SK-N-MC (cell line): ENCODE data around the gene PYDC1.
"Not testable (repeated sequence)": the region's sequence is repeated elsewhere in the genome, so short reads cannot be mapped to it uniquely, and the experiment has no call there.

Source experiments
- EZH2 ChIP-seq: fragments of 200-600 bp; sonication (generic); IDR thresholded peaks from one replicate; pipeline ENCODE4 v1.6.1; 2017; ENCODE audit warnings: antibody characterized with exemption
- FOXP2 ChIP-seq: optimal IDR thresholded peaks from 2 replicates; pipeline ENCODE3; 2011; ENCODE audit warnings: mild to moderate bottlenecking, moderate library complexity; ENCODE audit not compliant: insufficient read depth; ENCODE audit errors: extremely low read length, control extremely low read depth
- POLR2AphosphoS5 ChIP-seq: IDR thresholded peaks from 2 replicates; pipeline ENCODE4 v1.6.1; 2012; ENCODE audit warnings: mild to moderate bottlenecking, low read depth, low read length, borderline replicate concordance

DNA sequence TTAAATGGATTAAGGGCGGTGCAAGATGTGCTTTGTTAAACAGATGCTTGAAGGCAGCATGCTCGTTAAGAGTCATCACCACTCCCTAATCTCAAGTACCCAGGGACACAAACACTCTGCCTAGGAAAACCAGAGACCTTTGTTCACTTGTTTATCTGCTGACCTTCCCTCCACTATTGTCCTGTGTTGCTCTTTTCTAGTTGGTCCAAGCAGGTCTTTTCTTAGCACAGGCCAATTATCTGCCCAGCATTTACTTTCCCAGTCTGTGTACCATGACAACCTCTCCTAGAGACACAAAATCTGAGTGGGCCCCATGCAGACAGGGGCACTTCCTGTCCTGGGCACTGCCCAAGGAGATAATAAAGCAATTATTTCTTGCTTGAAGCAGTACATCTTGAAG lies 46.9 kb downstream of the PYDC1 start:
- not testable (repeated sequence) for TF ChIP-seq POLR2AphosphoS5, EZH2, FOXP2
